HEK293T (cell line): ENCODE results near the gene DMD.

Source experiments
- CTCF ChIA-PET: fragments of 350-600 bp; formaldehyde crosslinking; extraction: SDS; loops from one replicate; lab custom pipeline; 2021; ENCODE audit warnings: antibody characterized with exemption, inconsistent platforms; lab: Yijun Ruan, JAX
- POLR2A ChIA-PET: fragments of 350-600 bp; formaldehyde crosslinking; extraction: SDS; loops from one replicate; lab custom pipeline; 2020; ENCODE audit warnings: antibody characterized with exemption, inconsistent platforms; lab: Yijun Ruan, JAX
- DNase-seq: peaks from one replicate; pipeline ENCODE4 v3.0.0; 2012; ENCODE audit warnings: mixed read lengths; ENCODE audit errors: extremely low spot score
- ARNT ChIP-seq: fragments of 450-650 bp; IDR thresholded peaks from 2 replicates; pipeline ENCODE4 v1.6.1; 2017; ENCODE audit warnings: mild to moderate bottlenecking
- BHLHE40 ChIP-seq: fragments of 450-650 bp; IDR thresholded peaks from 2 replicates; pipeline ENCODE4 v1.6.1; 2016; ENCODE audit warnings: mild to moderate bottlenecking, moderate library complexity, borderline replicate concordance
- CTBP1 ChIP-seq: fragments of 450-650 bp; IDR thresholded peaks from 2 replicates; pipeline ENCODE4 v1.6.1; 2016; ENCODE audit warnings: borderline replicate concordance
- ELF4 ChIP-seq: fragments of 450-650 bp; IDR thresholded peaks from 2 replicates; pipeline ENCODE4 v1.6.1; 2017; ENCODE audit warnings: antibody characterized with exemption
- FOXA1 ChIP-seq: fragments of 450-650 bp; IDR thresholded peaks from 2 replicates; pipeline ENCODE4 v1.6.1; 2016; ENCODE audit warnings: mild to moderate bottlenecking
- FOXK2 ChIP-seq: fragments of 450-650 bp; IDR thresholded peaks from 2 replicates; pipeline ENCODE4 v1.6.1; 2016; ENCODE audit warnings: mild to moderate bottlenecking
- FOXM1 ChIP-seq: fragments of 450-650 bp; IDR thresholded peaks from 2 replicates; pipeline ENCODE4 v1.6.1; 2017; ENCODE audit warnings: mild to moderate bottlenecking, borderline replicate concordance
- HDGF ChIP-seq: fragments of 450-650 bp; IDR thresholded peaks from 2 replicates; pipeline ENCODE4 v1.6.1; 2017; ENCODE audit warnings: antibody characterized with exemption, borderline replicate concordance
- L3MBTL2 ChIP-seq: fragments of 450-650 bp; conservative IDR thresholded peaks from 2 replicates; pipeline ENCODE4 v1.6.1; 2016; ENCODE audit warnings: mild to moderate bottlenecking
- LEF1 ChIP-seq: fragments of 450-650 bp; IDR thresholded peaks from 2 replicates; pipeline ENCODE4 v1.6.1; 2017; ENCODE audit warnings: mild to moderate bottlenecking, borderline replicate concordance
- NFRKB ChIP-seq: fragments of 450-650 bp; IDR thresholded peaks from 2 replicates; pipeline ENCODE4 v1.6.1; 2016; ENCODE audit warnings: mild to moderate bottlenecking, moderate library complexity
- PKNOX1 ChIP-seq: fragments of 450-650 bp; IDR thresholded peaks from 2 replicates; pipeline ENCODE4 v1.6.1; 2016
- SP1 ChIP-seq: fragments of 450-650 bp; IDR thresholded peaks from 2 replicates; pipeline ENCODE4 v1.6.1; 2017
- SUZ12 ChIP-seq: fragments of 450-650 bp; IDR thresholded peaks from 2 replicates; pipeline ENCODE4 v1.6.1; 2016; ENCODE audit warnings: mild to moderate bottlenecking
- TARDBP ChIP-seq: fragments of 450-650 bp; IDR thresholded peaks from 2 replicates; pipeline ENCODE4 v1.6.1; 2016
- ZNF384 ChIP-seq: fragments of 450-650 bp; IDR thresholded peaks from 2 replicates; pipeline ENCODE4 v1.6.1; 2016

Gene DMD

GRCh38 chrX:31807165-31807564 lies 1404.2 kb downstream of the DMD start:
- ChIA-PET CTCF (no interaction called here), POLR2A (interaction anchor here (0.5 kb wide), 1 partner anchor 1157 kb away, joined by 3 read pairs; no protein-coding TSS in a partner anchor)
- DNase-seq: no peak
- TF ChIP-seq NFRKB: no peak

- POLR2A ChIA-PET: no interaction called here
- no peak for DNase-seq
- CTCF ChIA-PET: no interaction called here
- no peak for TF ChIP-seq PKNOX1
- no peak for TF ChIP-seq FOXK2
- no peak for TF ChIP-seq LEF1
- TF ChIP-seq FOXA1: no peak
- TF ChIP-seq FOXM1: no peak
- TF ChIP-seq NFRKB: no peak
- no peak for TF ChIP-seq L3MBTL2
- no peak for TF ChIP-seq HDGF
- no peak for TF ChIP-seq ARNT
- no peak for TF ChIP-seq SUZ12
- no peak for TF ChIP-seq CTBP1
- no peak for TF ChIP-seq ZNF384
- TF ChIP-seq BHLHE40: no peak
- TF ChIP-seq TARDBP: no peak
- TF ChIP-seq SP1: no peak
- TF ChIP-seq ELF4: no peak
These were observed 1405.6 kb downstream of the DMD start for GRCh38 chrX:31805781-31806180.

- TF ChIP-seq SP1 (no peak), FOXA1 (no peak), L3MBTL2 (no peak), FOXM1 (no peak), ZNF384 (no peak), TARDBP (no peak), BHLHE40 (no peak)
- CTCF ChIA-PET: no interaction called here
- POLR2A ChIA-PET: no interaction called here
- no peak for DNase-seq
These were observed 1411.1 kb downstream of the DMD start for GRCh38 chrX:31800219-31800618.

GRCh38 chrX:31796624-31797023 lies 1414.7 kb downstream of the DMD start:
- ChIA-PET CTCF (no interaction called here), POLR2A (no interaction called here)
- no peak for DNase-seq
- no peak for TF ChIP-seq L3MBTL2
- TF ChIP-seq ARNT: no peak
- TF ChIP-seq FOXA1: no peak
- no peak for TF ChIP-seq BHLHE40
- no peak for TF ChIP-seq NFRKB
- no peak for TF ChIP-seq SP1
- no peak for TF ChIP-seq FOXK2
- TF ChIP-seq SUZ12: no peak
- no peak for TF ChIP-seq TARDBP
- TF ChIP-seq CTBP1: no peak
- TF ChIP-seq ZNF384: no peak
- TF ChIP-seq PKNOX1: no peak
- no peak for TF ChIP-seq HDGF
- no peak for TF ChIP-seq ELF4
- no peak for TF ChIP-seq FOXM1
- TF ChIP-seq LEF1: no peak

GRCh38 chrX:31747411-31747810 lies 1463.9 kb downstream of the DMD start:
- TF ChIP-seq ARNT (no peak), FOXA1 (no peak), PKNOX1 (no peak), SUZ12 (no peak), FOXK2 (no peak), ZNF384 (no peak), SP1 (no peak)
- no peak for DNase-seq
- ChIA-PET POLR2A (no interaction called here), CTCF (no interaction called here)

- ChIA-PET POLR2A (no interaction called here), CTCF (no interaction called here)
- no peak for DNase-seq
- TF ChIP-seq LEF1 (no peak), PKNOX1 (no peak), SP1 (no peak), ELF4 (no peak), CTBP1 (no peak), FOXM1 (no peak), SUZ12 (no peak), ARNT (no peak), BHLHE40 (no peak), FOXA1 (no peak), HDGF (no peak), FOXK2 (no peak), L3MBTL2 (no peak), ZNF384 (no peak)
These were observed 1468.3 kb downstream of the DMD start for GRCh38 chrX:31743004-31743403.
